Neural progenitor cell (in vitro differentiated cells): ENCODE data around the gene PSMC3IP.

Experiments used
- CTCF ChIP-seq: fragments of 200-600 bp; sonication (generic); IDR thresholded peaks from 2 replicates; pipeline ENCODE4 v1.5.1; 2017; ENCODE audit warnings: antibody characterized with exemption, mild to moderate bottlenecking
- EZH2 ChIP-seq: fragments of 200-600 bp; sonication (generic); IDR thresholded peaks from 2 replicates; pipeline ENCODE4 v1.6.1; 2017; ENCODE audit warnings: antibody characterized with exemption, mild to moderate bottlenecking, moderate library complexity

- TF ChIP-seq CTCF (no peak), EZH2 (no peak)
Observed at GRCh38 chr17:42547001-42547461, 30.5 kb downstream of the PSMC3IP start.
